Endothelial cell of umbilical vein (primary cell): ENCODE measurements around the gene ATP8B3. TPM values are rescaled to one million over a fixed set of nuclear protein-coding genes. Genes with fewer than 3 reads are reported as not detected.

Experiments used
- BruUV-seq: library from RNA; stranded (reverse); fragments of 400-500 nt; replicated peaks from 2 replicates; lab custom pipeline; 2021; lab: Mats Ljungman, UMichigan
- CTCF ChIA-PET: fragments of 300-600, 350-600 bp; sonication (Branson Sonifier 250); formaldehyde crosslinking; loops from one replicate; lab custom pipeline; 2021; ENCODE audit warnings: antibody characterized with exemption, inconsistent platforms; lab: Charles Lee
- POLR2A ChIA-PET: fragments of 300-600, 350-600 bp; sonication (Branson Sonifier 250); formaldehyde crosslinking; loops from one replicate; lab custom pipeline; 2021; ENCODE audit warnings: antibody characterized with exemption, inconsistent platforms; lab: Charles Lee
- DNase-seq: peaks from one replicate; pipeline ENCODE4 v3.0.0-alpha.2; 2011; ENCODE audit warnings: low read depth, low spot score
- FAIRE-seq: peaks from 2 replicates; lab custom pipeline; 2011; peaks lifted over from hg19 to GRCh38; lab: Jason Lieb, UNC
- H2AFZ ChIP-seq: 2 replicates; pipeline ENCODE4 v1.6.0; 2012; ENCODE audit warnings: low read depth, low read length, control low read depth, inconsistent platforms
- H3K27ac ChIP-seq: 2 replicates; pipeline ENCODE4 v1.5.1; 2011; ENCODE audit warnings: low read depth, mild to moderate bottlenecking, control low read depth, low read length, moderate library complexity; ENCODE audit not compliant: insufficient read depth
- H3K27me3 ChIP-seq, 2 experiments: 2 replicates each; pipeline versions ENCODE4 v1.6.0 to v1.6.1; 2011; ENCODE audit warnings: low read length in 2 of 2, mixed read lengths in 1 of 2; ENCODE audit not compliant: control insufficient read depth in 2 of 2, insufficient read depth in 2 of 2
- H3K36me3 ChIP-seq, 2 experiments: 2 replicates in 1 of 2; 3 replicates in 1 of 2; pipeline ENCODE4 v1.5.1; 2011; ENCODE audit warnings: low read length in 2 of 2, mild to moderate bottlenecking in 1 of 2, moderate library complexity in 1 of 2; ENCODE audit not compliant: control insufficient read depth in 2 of 2, insufficient read depth in 2 of 2; ENCODE audit errors: extremely low read depth in 1 of 2
- H3K4me1 ChIP-seq: 3 replicates; pipeline ENCODE4 v1.5.1; 2011; ENCODE audit warnings: mild to moderate bottlenecking, low read length; ENCODE audit not compliant: control insufficient read depth, insufficient read depth; ENCODE audit errors: extremely low read depth
- H3K4me2 ChIP-seq: 2 replicates; pipeline ENCODE4 v1.6.1; 2011; ENCODE audit warnings: low read length, control low read depth, mixed read lengths; ENCODE audit not compliant: insufficient read depth
- H3K4me3 ChIP-seq, 3 experiments: fragments of 200-600 bp in 1 of 3; sonication (generic), shearing (Covaris generic) in 1 of 3; replicated peaks in 1 of 3; 2 replicates each; pipeline ENCODE4 v1.5.1; 2011 to 2016; ENCODE audit warnings: control low read depth in 3 of 3, low read length in 3 of 3, mild to moderate bottlenecking in 2 of 3, inconsistent platforms in 1 of 3, low read depth in 1 of 3, moderate library complexity in 1 of 3; ENCODE audit not compliant: insufficient read depth in 1 of 3
- H3K79me2 ChIP-seq: 2 replicates; pipeline ENCODE4 v1.6.0; 2012; ENCODE audit warnings: low read length, inconsistent platforms; ENCODE audit not compliant: control insufficient read depth, insufficient read depth
- H3K9ac ChIP-seq: replicated peaks from 2 replicates; pipeline ENCODE3; 2011; ENCODE audit warnings: low read length, control low read depth; ENCODE audit not compliant: insufficient read depth; ENCODE audit errors: extremely low read depth
- H3K9me1 ChIP-seq: replicated peaks from 3 replicates; pipeline ENCODE4 v1.6.0; 2011; ENCODE audit warnings: mild to moderate bottlenecking, low read length; ENCODE audit not compliant: control insufficient read depth, insufficient read depth; ENCODE audit errors: extremely low read depth
- H3K9me3 ChIP-seq: replicated peaks from 2 replicates; pipeline ENCODE4 v1.5.1; 2012; ENCODE audit warnings: low read length, inconsistent platforms; ENCODE audit not compliant: control insufficient read depth, insufficient read depth
- H4K20me1 ChIP-seq: replicated peaks from 2 replicates; pipeline ENCODE3; 2011; ENCODE audit warnings: mild to moderate bottlenecking, low read length; ENCODE audit not compliant: control insufficient read depth, insufficient read depth; ENCODE audit errors: extremely low read depth
- EZH2 ChIP-seq: IDR thresholded peaks from 2 replicates; pipeline ENCODE4 v1.6.1; 2012; ENCODE audit warnings: borderline replicate concordance, low read depth, mild to moderate bottlenecking, moderate library complexity, low read length, inconsistent platforms; ENCODE audit not compliant: severe bottlenecking
- FOS ChIP-seq: IDR thresholded peaks from 2 replicates; pipeline ENCODE4 v1.6.1; 2011; ENCODE audit warnings: mild to moderate bottlenecking, low read length, moderate library complexity, borderline replicate concordance; ENCODE audit not compliant: insufficient read depth
- GATA2 ChIP-seq: IDR thresholded peaks from 2 replicates; pipeline ENCODE4 v1.7.0; 2011; ENCODE audit warnings: low read depth, mild to moderate bottlenecking, moderate library complexity, mixed read lengths, low read length; ENCODE audit not compliant: insufficient read length, insufficient read depth
- JUN ChIP-seq: IDR thresholded peaks from 2 replicates; pipeline ENCODE4 v1.6.1; 2011; ENCODE audit warnings: borderline replicate concordance, low read depth; ENCODE audit not compliant: insufficient read length, insufficient read depth
- MYC ChIP-seq: IDR thresholded peaks from one replicate; pipeline ENCODE4 v1.6.1; 2011; ENCODE audit warnings: mild to moderate bottlenecking, low read depth, low read length
- POLR2A ChIP-seq: IDR thresholded peaks from 2 replicates; pipeline ENCODE4 v1.6.1; 2012; ENCODE audit warnings: low read depth, mild to moderate bottlenecking, control low read depth, low read length
- POLR2AphosphoS5 ChIP-seq: IDR thresholded peaks from 2 replicates; pipeline ENCODE4 v1.6.1; 2012; ENCODE audit warnings: low read depth, mild to moderate bottlenecking, control low read depth, low read length, moderate library complexity; ENCODE audit not compliant: insufficient read depth
- dilution Hi-C: fragments of 300-500 bp; cut with MboI; formaldehyde crosslinking; loops from one replicate; pipeline ENCODE4 v1.15.0; 2019; ENCODE audit warnings: low sequenced_read_pairs; ENCODE audit not compliant: extremely low pct_ligation_motif_present
- intact Hi-C: fragments of 100-400 bp; cut with micrococcal nuclease; formaldehyde crosslinking; loops from one replicate; pipeline ENCODE4 v1.10.0; 2022
- polyA plus RNA-seq, 4 experiments: library from polyadenylated mRNA; depleted of rRNA in 3 of 4; stranded (reverse) in 3 of 4; unstranded in 1 of 4; fragments of >200 nt; gene quantifications; 2 replicates each; pipeline versions ENCODE4 v1.2.1 to v1.2.3, GENCODE V29; 2011 to 2012; ENCODE audit warnings: missing spikeins in 1 of 4
- total RNA-seq: library from RNA; stranded (reverse); gene quantifications from 2 replicates; pipeline ENCODE4 v1.2.3, GENCODE V29; 2021
- TF ChIP-seq, protein P1 (sequence below), 2 donors: IDR thresholded peaks; 1 replicate in 1 of 2; 2 replicates in 1 of 2; pipeline ENCODE4 v1.5.1; 2011; ENCODE audit warnings: low read length in 2 of 2, mild to moderate bottlenecking in 2 of 2, moderate library complexity in 2 of 2, control low read depth in 1 of 2, inconsistent platforms in 1 of 2, low read depth in 1 of 2; ENCODE audit not compliant: insufficient read depth in 1 of 2; ENCODE audit errors: extremely low read depth in 1 of 2
- TF ChIP-seq, protein P2 (sequence below): IDR thresholded peaks from 2 replicates; pipeline ENCODE4 v1.6.1; 2011; ENCODE audit not compliant: insufficient read depth, insufficient read length

The ATP8B3 gene
- total and polyA plus RNA-seq, 2 donors (not counting 3 experiments of a cell fraction or from before 2014, with no cell fraction given) = 1.1 to 7.3 TPM

DNA sequence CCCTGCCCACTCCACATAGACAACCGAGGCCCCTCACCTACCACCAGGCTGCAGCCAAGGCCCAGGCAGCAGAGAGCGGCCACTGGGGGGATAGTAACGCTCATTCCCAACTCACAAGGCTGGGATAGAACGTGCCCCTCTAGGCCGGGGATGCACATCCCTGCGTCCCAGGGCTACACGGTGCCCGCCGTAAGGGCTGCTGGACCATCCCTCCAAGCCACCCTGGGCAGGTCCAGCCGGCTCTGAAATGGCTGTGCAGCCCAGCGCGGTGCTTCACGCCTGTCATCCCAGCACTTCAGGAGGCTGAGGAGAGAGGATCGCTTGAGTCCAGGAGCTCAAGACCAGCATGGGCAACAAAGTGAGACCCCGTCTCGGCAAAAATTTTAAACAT lies 33.0 kb upstream of the ATP8B3 start:
- Histone ChIP-seq H3K27me3 (no peaks in the 10 kb centered on the region), H3K36me3 (peaks cover 0 to 2% of the 10 kb centered on the region in 2 experiments), H3K79me2 (peaks cover 77% of the 10 kb centered on the region), H3K4me3 (no peak overlapping the region), H3K9me1 (no peaks in the 10 kb centered on the region), H2AFZ (no peak overlapping the region), H3K27ac (no peak overlapping the region), H4K20me1 (no peaks in the 10 kb centered on the region), H3K4me1 (peaks cover 25% of the 10 kb centered on the region), H3K9ac (no peak overlapping the region), H3K9me3 (no peaks in the 10 kb centered on the region), H3K4me2 (no peak overlapping the region)
- BruUV-seq = no TSS peak
- CTCF ChIA-PET = interaction anchor here (2.3 kb wide), 1 partner anchor 8 kb away, joined by 10 read pairs; no protein-coding TSS in a partner anchor
- intact Hi-C loops (no loop called here), dilution Hi-C loops (no loop called here)
- no peak for DNase-seq
- TF ChIP-seq, protein P1, sequence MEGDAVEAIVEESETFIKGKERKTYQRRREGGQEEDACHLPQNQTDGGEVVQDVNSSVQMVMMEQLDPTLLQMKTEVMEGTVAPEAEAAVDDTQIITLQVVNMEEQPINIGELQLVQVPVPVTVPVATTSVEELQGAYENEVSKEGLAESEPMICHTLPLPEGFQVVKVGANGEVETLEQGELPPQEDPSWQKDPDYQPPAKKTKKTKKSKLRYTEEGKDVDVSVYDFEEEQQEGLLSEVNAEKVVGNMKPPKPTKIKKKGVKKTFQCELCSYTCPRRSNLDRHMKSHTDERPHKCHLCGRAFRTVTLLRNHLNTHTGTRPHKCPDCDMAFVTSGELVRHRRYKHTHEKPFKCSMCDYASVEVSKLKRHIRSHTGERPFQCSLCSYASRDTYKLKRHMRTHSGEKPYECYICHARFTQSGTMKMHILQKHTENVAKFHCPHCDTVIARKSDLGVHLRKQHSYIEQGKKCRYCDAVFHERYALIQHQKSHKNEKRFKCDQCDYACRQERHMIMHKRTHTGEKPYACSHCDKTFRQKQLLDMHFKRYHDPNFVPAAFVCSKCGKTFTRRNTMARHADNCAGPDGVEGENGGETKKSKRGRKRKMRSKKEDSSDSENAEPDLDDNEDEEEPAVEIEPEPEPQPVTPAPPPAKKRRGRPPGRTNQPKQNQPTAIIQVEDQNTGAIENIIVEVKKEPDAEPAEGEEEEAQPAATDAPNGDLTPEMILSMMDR (IDR thresholded peaks at IDR 0.05; ENCODE audit: extremely low read depth in 1 of 2, insufficient read depth in 1 of 2, low read depth in 1 of 2, low read length in 2 of 2) = no peak
- no peak for TF ChIP-seq GATA2
- no peak for TF ChIP-seq FOS
- no peak for TF ChIP-seq POLR2AphosphoS5
- no peak for TF ChIP-seq EZH2
- TF ChIP-seq, protein P2, sequence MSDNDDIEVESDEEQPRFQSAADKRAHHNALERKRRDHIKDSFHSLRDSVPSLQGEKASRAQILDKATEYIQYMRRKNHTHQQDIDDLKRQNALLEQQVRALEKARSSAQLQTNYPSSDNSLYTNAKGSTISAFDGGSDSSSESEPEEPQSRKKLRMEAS = no peak
- no peak for TF ChIP-seq MYC
- no peak for TF ChIP-seq POLR2A
- no peak for TF ChIP-seq JUN
- FAIRE-seq = no peak
- POLR2A ChIA-PET = no interaction called here
